ENCODE measurements around the gene DCXR.

DCXR gene

DNA sequence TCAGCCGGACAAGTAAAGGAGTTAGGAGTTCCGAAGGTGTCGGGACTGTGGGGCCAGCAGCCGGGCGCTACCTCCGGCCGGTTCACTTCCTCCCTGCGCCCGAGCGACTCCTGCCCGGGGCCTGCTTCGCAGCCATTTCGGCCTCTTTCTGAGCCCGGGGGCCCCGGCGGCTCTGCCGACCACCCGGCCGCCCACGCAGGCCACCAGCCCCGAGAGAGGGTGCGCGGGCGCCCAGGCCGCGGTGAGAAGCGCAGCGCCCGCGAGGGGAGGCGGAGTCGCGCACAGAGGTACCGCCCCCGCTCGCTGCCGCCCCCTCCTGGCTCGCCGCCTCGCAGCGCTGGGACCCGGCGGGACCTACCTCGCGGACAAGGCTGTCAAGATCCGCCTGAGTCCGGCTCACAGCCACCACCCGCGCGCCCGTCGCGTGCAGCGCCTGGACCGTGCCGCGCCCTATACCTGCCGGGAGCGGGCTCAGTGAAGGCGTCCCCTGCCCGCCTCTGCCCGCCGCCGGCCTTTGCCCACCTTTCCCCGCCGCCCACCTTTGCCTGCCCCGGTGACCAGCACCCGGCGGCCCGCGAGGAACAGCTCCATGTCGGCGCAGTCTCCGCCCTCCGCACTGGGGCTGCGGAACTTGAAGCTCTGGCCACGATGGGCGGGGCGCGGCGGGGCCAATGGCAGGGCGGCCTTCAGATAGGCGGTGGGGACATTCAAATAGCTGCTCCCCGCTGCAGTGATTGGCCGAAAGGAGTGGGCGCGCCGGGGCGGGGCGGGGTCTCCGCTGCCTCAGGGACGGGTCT lies at the start of gene DCXR:
TSS of gene DCXR (minus strand) at position 606 of the 797 bp plus-strand sequence. CDS start at position 591, 15 bp downstream.
- DNase-seq (ENCODE audit: low read depth, low spot score), result peak; percentile 83

DNA sequence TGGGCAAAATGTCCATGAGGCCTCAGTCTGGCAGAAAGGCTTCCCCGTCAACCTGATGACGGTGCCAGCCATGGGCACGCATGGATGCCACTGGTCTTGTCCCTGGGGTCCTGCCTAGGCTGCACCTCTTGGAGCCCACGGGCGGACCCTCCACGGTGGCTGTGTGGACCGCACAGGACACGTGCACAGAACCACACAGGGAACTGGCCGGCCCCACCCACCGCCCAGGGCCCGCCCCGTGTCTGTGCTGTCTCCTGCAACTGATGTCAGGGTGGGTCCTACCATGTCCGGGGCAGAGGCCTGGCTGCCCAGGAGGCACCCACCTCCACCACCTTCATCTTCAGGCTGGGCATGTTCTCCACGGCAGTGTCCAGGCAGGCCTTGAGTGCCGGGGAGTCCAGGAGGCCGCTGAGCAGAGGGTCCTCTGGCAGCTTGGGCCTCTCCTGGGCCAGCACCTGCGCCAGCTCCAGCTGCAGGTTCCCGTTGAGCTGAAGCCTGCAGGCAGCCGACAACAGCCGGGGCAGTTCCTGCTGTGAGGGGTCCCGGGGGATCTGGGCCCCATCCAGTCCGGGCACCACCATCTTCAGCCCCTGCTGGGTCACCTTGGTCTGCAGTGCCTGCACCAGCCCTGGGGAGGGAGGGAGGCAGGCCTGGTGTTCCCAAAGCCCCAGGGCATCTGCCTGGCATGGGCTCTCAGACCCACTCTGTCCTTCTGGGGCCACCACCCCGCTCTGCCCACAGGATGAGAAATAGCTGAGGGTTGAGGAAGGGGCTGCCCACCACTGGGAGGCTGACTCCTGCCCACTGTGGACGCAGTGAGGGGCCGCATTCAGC lies 48.7 kb upstream of the DCXR start:
- no peak for DNase-seq (ENCODE audit: low read depth, low spot score)

DNA sequence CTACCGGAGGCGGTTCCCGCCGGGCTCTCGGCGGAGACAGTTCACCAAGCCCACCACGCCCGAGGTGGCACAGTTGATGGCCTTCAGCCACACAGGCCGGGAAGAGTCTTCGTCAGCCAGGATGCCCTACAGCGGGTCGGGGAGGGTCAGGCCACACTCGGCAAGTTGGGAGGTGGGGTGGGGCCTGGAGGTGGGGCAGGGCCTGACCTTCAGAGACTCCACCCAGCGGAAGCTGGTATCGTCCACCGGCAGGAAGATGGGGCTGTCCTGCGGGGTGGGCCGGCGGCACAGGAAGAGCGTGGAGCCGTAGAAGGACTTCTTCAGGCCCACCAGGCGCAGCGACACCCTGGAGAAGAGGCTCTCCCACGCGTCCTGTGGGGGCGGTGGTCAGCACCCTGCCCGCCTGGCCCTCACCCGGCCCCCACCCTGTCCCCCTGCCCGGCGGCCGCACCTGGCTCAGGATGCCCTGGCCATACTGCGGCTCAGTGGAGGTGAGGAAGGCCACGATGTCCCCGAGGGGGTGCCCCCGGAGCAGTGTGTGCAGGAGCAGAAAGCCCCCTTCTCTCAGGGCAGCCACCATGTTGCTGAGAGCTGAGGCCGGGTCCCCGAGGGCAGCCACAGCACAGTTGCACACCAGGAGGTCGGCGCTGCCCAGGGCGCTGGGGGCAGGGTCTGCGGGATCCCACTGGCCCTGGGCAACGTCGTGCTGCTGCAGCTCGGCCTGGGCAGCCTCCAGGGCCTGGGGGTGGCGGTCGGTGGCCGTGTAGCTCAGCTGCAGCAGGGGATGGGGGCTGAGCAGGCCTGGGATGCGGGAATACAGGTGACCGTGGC lies 47.7 kb upstream of the DCXR start:
- DNase-seq (ENCODE audit: low read depth, low spot score), result no peak

DNA sequence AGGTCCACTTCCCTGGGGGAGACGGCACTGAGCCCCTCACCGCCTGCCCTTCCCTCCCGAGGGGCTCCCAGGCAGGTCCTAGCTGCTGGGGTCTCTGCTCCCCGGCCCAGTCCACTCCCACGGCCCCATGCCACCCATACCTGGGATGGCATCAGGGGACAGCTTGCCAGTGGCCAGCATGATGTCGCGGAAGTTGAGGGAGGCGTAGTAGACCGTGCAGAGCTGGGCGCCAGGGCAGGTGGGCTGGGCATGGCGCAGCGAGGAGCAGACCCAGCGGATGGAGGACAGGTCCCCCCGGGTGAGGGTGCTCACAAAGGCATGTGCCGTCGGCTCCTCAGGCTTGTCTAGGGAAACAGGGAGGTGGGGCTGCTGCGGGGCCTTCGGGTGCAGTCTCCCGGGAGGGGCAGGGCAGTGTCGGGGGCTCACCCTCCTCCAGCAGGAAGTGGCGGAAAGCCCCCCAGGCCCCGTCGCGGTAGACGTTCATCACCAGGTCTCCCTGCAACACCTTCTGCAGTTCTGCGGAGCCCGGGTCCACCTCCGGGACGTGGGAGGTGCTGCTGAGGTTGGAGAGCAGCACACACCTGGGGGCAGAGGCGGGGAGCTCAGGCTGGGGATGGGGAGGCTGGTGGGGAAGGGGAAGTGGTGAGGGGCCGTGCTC lies 47.0 kb upstream of the DCXR start:
- no peak for DNase-seq (ENCODE audit: low read depth, low spot score)

DNA sequence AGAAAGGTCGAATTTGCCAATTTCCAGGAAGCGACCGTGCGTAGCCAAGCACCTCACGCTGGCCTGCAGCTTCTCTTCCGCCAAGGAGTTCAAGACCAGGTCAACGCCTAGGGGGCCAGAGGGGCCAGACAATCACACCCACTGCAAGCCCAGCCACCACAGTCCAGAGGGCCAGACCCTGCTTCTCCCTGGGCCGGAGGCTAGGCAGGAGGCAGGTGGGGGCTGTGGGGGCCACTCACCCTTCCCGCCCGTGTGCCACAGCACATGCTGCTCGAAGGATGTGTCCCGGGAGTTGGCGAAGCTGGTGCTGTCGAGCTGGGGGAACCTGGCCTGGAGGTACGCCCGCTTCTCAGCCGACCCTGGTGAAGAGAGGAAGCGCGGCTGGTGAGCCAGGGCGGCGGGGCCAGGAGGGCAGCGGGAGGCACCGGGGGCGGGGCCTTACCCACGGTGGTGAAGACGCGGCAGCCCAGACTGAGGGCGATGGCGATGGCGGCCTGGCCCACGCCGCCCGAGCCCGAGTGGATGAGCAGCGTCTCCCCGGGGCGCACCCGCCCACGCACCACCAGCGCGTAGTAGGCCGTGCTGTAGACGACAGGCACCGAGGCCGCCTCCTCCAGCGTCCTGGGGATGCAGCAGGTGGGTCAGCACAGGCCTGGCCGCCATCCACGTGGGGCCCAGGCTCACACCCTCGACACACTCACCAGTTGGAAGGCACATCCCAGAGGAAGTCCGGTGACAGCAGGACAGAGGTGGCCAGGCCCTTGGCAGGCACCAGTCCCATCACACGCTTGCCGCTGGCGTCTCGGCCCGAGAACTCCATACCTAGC lies 46.2 kb upstream of the DCXR start:
- no peak for DNase-seq (ENCODE audit: low read depth, low spot score)

DNA sequence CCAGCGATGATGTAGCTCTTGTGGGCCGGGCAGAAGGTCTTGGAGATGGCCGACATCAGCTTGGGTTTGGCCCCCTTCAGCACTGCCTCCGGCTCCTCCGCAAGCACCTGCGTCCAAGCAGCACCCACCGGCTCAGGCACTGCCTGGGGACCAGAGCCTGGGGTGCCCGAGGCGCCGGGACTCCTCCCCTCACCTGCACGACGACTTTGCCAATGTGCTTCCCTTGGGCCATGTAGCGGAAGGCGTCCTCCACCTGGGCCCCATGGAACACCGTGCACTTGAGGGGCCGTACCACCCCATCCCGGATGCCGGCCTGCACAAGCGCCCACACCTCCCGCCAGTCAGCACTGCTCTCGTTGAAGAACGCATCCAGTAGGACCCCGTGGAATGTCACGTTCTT lies 45.5 kb upstream of the DCXR start:
- no peak for DNase-seq (ENCODE audit: low read depth, low spot score)

DNA sequence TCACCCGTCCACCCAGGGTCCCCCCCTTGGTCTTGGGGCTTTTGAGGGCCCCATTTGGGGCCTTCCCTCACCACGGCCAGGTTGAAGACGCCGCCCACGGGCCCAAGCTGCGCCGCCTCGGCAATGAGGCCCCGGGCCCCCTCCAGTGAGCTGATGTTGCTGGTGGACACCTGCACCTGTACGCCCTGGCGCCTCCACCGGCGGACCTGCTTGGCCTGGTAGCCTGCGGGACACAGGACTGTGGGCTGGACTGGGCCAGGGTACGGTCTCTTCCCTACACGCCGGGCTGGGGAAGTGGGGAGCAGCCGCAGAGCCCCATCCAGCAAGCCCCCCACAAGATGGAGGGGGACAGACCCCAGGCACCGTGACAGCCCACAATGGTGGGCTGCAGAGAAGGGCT lies 45.0 kb upstream of the DCXR start:
- no peak for DNase-seq (ENCODE audit: low read depth, low spot score)

DNA sequence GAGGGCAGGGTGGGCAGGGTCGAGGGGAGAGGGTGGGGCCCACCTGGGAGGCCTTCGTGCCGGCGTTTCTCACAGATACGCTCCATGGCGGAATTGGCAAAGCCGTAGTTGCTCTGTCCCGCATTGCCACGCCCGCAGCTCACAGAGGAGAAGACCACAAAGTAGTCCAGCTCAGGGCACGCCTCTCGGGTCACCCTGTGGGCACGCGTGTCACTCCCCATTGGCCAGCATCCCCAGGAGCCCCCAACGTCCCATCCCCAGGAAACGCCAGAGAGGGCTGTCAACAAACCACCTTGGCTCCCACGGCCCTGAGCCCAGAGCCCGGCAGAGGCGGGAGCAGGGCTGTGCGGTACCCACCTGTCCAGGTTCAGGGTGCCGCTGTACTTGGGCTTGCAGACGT lies 44.5 kb upstream of the DCXR start:
- DNase-seq (ENCODE audit: low read depth, low spot score), result no peak

DNA sequence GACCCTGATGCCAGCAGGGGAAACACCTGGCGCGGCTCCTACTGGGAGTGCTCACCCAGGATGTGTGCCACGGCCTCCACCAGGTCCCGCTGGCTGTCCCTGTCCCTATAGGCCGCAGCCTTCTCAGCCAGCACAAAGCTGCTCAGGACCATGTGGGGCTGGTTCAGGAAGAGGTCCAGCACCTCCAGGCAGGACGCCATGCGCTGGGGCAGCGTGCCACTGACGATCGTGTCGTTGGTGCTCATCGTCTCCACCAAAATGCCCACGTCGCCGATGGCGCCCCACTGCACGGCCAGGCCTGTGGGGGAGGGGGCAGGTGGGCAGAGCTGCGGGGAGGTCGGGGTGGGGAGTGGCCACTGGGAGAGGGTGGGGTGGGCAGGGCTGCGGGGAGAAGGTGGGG lies 44.0 kb upstream of the DCXR start:
- no peak for DNase-seq (ENCODE audit: low read depth, low spot score)

DNA sequence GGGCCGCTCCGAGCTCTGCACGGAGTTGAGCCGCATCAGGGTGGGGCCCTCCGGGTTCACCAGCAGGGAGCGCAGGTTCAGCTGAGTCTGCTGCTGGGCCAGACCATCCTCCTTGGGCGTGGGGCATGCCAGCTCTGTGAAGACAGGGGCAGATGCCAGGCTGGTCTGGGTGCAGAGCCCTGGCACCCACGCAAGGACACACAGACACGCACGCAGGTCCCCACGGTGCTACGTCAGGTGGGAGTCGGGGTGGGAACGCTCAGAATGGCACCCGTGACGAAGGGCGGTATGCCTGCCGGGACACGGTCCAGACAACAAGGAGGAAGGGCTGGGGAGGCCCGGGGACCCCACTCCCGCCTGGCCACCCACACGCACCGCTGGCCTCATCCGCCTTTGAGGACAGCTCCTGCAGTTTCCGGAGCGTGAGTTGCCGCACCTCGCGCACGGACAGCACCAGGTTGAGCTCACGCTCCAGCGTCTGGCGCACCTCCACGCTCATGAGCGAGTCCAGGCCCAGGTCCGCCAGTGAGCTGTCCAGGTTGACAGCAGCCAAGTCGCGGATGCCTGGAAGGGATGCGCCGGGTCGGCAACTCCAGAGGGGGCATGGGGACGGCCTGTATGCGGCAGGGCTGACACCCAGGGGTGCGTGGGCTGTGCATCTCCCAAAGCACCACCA lies 43.4 kb upstream of the DCXR start:
- DNase-seq (ENCODE audit: low read depth, low spot score), result no peak

DNA sequence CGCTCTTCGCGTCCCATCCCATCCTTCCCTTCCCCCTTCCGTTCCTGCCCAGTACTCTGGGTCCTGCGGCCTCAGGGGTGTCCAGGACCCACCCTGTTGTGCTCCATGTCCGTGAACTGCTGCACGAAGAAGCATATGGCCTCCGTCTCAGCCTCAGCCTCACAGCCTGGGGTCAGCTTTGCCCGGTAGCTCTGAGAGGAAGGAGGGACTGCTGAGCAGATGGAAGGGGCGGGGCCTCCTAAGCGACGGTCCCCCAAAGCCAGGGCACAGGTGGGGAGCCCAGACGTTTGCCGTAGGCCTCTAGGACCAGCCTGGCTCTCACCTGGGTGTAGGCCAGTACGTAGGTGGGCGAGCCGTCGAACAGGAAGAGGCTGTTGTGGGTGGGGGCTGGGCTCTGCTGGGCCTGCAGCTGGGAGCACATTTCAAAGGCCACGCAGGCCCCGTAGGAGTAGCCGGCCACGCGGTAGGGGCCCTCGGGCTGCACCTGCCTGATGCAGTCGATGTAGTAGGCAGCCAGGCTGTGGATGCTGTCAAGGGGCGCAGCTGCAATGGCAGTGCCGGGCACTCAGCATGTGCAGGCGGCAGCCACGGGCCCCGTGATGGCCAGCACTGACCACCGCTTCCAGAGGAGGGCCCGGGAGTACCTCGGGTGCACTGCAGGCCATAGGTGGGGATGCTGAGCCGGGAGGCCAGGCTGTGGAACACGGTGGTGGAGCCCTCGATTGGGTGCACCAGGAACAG lies 42.7 kb upstream of the DCXR start:
- no peak for DNase-seq (ENCODE audit: low read depth, low spot score)

DNA sequence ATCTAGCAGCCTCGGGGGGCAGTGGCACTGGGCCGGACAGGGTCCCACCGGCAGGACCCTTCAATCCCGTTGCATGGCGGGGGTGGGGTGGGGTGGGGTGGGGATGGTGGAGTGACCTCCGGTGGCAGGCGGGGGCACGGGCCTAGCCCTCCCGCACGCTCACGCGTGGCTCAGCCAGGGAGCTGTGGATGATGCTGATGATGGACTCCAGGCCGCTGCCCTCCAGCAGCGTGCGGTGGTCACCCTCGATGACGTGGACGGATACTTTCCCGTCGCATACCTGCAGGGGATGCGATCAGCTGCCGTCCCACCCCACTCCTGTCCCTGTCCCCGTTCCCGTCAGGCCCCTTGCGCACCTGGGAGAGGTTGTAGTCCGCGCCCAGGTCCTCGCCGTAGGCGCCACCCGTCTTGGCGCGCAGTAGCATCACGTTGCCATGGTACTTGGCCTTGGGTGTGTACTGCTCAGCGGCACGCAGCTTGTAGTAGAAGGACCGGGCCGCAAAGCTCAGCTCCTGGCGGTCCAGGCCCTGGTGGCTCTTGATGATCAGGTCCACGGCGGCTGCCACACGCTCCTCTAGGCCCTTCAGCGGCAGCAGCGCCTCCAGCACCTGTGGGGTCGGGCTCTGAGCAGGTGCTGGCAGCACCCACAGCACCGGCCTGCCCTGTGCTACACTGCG lies 41.6 kb upstream of the DCXR start:
- no peak for DNase-seq (ENCODE audit: low read depth, low spot score)

DNA sequence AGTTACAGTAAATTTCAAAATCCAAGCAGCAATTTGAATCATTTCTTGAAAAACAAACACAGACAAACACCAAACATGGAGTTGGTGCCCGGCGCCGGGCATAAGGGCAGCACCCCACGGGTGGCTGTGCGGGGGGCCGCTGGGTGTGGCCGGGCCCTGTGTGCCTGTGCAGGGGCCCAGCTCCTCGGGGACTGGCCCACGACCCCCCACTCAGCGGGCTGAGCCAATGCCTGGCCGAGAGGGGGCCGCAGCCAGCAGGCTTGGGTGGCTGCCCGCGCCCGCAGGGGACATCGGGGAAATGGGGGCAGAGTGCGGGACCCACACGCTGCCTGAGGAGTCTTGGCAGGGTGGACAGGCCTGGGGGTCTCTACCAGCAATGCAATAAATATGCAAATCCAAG lies 40.9 kb upstream of the DCXR start:
- no peak for DNase-seq (ENCODE audit: low read depth, low spot score)

DNA sequence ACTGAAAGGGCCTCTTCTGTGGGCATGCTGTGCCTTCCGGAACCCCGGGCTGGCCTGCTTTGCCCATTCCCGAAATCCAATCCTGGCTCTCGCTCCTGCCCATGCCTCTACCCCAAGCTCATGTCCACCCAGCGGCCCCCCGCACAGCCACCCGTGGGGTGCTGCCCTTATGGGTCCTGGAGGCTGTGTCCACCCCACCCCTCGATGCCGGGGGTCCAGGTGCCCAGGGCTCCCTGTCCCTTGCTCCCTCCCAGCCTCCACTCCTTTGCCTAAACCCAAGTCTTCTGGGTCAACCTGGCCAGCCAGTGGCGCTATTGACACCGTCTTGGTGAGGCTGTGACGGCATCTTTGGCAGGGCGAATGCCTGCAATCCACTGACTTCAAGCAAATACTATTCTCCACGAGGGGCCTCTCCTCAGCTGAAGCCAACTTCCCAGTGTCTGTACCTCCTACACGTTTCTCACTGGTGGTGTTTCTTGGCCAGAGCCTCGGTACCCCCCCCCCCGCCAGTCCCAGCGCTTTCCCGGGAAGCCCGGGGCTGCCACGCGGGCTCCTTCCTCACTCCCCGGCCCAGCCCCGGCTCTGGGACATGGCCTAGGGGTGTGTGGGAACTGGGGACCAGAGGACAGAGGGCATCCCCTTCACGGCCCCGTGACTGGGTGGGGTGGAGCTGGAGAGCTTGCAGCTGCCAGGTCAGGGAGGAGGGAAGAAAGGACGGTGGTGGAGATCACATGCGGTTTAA lies 40.3 kb upstream of the DCXR start:
- DNase-seq (ENCODE audit: low read depth, low spot score), result no peak

DNA sequence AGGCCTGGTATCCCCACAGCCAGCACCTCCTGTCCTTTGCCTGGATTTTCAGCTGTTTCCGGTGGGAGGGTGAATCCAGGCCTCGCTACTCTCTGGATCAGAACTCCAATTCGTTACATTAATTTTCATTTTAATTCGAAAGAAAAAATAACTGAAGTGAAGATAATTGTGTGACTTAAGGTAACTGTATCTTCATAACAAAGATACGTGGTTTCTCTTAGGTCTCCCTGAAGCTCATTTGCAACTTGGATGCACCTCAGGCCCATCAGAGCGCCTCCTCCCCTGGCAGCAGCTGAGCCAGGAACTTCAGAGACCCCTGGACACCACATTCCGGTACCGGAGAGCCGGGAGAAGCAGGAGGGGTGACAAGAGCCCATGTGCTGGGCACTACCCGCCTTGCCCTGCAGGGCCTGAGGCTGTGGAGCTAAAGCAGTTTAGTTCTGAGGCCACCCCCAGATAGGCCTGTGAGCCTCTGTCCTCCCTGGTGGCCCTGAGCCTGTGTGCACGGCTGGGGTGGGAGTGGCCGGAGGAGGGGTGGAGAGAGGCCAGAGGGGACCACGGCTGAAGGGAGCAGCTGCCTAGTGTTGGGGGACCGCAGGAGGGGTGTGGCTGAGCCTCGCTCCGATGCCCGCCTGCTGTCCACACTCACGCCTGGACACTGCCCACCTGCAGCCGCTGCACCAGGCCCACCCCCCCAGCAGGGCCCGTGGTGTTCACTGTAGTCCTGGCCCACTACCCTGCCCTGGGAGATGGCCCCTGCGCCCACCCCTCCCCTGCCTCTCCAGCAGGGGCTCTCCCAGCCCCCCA lies 39.5 kb upstream of the DCXR start:
- no peak for DNase-seq (ENCODE audit: low read depth, low spot score)

DNA sequence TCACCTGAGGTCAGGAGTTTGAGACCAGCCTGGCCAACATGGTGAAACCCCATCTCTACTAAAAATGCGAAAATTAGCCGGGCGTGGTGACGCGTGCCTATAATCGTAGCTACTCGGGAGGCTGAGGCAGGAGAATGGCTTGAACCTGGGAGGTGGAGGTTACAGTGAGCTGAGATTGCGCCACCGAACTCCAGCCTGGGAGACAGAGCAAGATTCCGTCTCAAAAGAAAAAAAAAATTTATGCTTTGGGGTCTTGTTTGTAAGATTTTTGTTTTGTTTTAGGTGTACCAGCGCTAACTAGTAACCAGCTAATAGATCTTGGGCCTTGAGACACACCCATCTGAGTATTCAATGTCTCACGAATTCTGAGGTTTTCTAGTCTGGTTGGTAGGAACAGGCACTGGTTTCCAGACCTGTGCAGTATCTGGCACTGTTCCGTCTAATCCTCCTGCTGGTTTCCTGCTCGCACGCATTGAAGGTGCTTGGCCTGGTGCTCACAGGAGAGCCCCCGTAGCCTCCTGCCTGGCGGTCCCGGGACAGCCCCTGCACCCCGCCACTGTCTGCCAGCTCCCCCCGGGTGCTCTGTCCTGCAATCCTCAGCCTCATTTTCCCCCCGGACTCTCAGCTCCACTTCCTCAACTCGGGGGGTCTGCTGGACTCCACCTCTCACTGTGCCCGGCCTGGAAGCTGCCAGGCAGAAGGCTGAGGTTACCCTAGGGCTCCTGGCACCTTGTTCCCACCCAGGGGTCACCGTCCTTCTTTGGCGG lies 38.7 kb upstream of the DCXR start:
- DNase-seq (ENCODE audit: low read depth, low spot score), result no peak

DNA sequence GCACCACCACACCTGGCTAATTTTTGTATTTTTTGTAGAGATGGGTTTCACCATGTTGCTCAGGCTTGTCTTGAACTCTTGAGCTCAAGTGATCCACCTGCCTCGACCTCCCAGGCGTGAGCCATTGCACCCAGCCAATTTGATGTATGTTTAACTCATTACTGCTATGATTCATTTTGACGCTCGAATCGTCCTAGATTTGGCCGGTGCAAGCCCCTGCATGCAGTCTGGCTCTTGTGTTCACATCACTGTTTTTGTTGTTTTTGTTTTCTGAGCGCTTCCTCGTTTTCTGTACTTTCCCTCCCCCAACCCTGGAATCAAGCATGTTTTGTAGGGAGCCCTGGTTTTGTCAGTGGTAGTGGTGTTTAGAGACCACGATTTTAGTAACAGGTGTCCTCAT lies 35.9 kb upstream of the DCXR start:
- DNase-seq (ENCODE audit: low read depth, low spot score), result no peak

Measured in brain pericyte (primary cell).